Measurements from ENCODE around the gene TEX11.

DNA sequence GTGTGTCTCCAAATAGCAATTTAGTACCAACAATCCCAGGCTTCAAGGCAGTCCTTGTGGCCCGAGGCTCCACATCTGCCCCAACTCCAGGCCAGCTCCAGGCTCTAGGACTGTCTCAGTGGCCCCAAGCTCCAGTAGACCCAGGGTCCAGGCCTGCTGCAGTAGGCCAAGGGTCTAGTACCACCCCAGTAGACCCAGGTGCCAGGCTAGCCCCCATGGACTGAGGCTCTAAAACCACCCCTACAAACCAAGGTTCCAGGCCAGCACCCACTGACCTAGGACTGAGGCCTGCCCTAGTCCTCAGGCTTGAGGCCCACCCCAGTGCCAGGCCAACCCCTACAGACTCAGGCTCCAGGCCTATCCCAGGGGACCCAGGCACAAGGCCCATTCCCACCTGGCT is 272.3 kb downstream of the TEX11 start:
- TF ChIP-seq, protein P1, sequence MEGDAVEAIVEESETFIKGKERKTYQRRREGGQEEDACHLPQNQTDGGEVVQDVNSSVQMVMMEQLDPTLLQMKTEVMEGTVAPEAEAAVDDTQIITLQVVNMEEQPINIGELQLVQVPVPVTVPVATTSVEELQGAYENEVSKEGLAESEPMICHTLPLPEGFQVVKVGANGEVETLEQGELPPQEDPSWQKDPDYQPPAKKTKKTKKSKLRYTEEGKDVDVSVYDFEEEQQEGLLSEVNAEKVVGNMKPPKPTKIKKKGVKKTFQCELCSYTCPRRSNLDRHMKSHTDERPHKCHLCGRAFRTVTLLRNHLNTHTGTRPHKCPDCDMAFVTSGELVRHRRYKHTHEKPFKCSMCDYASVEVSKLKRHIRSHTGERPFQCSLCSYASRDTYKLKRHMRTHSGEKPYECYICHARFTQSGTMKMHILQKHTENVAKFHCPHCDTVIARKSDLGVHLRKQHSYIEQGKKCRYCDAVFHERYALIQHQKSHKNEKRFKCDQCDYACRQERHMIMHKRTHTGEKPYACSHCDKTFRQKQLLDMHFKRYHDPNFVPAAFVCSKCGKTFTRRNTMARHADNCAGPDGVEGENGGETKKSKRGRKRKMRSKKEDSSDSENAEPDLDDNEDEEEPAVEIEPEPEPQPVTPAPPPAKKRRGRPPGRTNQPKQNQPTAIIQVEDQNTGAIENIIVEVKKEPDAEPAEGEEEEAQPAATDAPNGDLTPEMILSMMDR (IDR thresholded peaks at IDR 0.05): no peak
- TF ChIP-seq POLR2A (IDR thresholded peaks at IDR 0.05): no peak

Data from Peyer's patch (tissue), 4 donors.